Right ventricle myocardium superior (tissue), 1 donor: Measurements from ENCODE around the gene KCNQ1. TPM values are rescaled to one million over a fixed set of nuclear protein-coding genes. Genes with fewer than 3 reads are reported as not detected.

Experiments
- ATAC-seq: fragments of 200-7000 bp; cut with Tn5 transposase; one replicate; pipeline ENCODE4 v1.9.1; 2020; ENCODE audit warnings: mild to moderate bottlenecking; ENCODE audit not compliant: poor library complexity
- DNase-seq: peaks from one replicate; pipeline ENCODE4 v3.0.0-alpha.2; 2020
- intact Hi-C: fragments of 100-400 bp; cut with DNase I; formaldehyde crosslinking; loops from one replicate; pipeline ENCODE4 v1.11.2; 2022
- total RNA-seq: library from RNA; stranded (reverse); fragmentation: NEBNext Ultra II Directional; extraction: Animal tissue kit (Norgen Biotek cat#: 25700); gene quantifications from one replicate; pipeline ENCODE4 v1.2.1, GENCODE V29; 2021
- donor health status: DM: no; HTN: yes; CAD: no; lungs with severe emphysema.

KCNQ1 gene
- total RNA-seq, 1 donor from 2014 or later = 33.4 TPM

DNA sequence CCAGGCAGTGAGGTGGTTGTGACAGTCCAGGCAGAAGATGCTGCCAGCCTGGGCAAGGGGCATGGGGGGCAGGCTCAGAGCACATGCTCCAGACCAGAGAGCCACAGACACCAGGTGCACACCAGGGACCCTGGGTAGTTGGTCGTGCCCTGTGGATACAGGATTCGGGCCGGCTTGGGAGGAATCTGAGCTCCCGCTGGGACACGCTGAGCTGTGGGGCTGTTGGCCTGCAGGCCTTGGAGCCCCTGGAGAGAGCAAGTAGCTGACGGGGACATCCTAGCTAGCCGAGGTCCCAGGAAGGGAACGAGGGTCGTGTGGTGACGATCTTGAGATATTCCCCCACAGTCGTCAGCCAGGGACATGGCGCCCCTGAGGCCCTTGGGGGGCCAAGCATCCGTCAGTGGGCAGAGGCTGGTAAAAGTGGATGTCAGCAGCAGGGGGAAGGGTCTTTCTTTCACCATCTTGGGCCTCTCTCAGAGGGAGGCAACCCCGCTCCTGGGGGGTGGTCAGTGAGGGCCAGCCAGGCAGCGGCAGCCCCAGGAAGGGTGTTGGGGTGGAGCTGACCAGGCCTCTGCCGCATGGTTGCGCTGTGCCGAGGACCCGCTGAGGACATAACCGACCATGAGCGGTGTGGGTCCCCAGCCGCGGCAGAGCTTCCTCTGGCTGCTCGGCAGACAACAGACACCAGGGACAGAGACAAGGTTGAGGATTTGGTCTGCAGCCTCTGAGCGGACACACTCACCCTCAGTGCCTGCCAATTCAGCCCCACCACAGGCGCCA, 396.8 kb downstream of the KCNQ1 start:
- DNase-seq (no peak), ATAC-seq (no peak)
- intact Hi-C loops = no loop called here

GRCh38 chr11:2842876-2843275, 398.1 kb downstream of the KCNQ1 start:
- intact Hi-C loops = no loop called here
- ATAC-seq (no peak), DNase-seq (no peak)

- DNase-seq (no peak), ATAC-seq (no peak)
- intact Hi-C loops = no loop called here
Measured at GRCh38 chr11:2843551-2843950, 398.7 kb downstream of the KCNQ1 start.

- intact Hi-C loops = no loop called here
- no peak for DNase-seq
- ATAC-seq = no peak
Measured at GRCh38 chr11:2844116-2844842, 399.5 kb downstream of the KCNQ1 start.

- intact Hi-C loops = no loop called here
- no peak for DNase-seq
Measured at GRCh38 chr11:2844996-2845395, 400.2 kb downstream of the KCNQ1 start.

DNA sequence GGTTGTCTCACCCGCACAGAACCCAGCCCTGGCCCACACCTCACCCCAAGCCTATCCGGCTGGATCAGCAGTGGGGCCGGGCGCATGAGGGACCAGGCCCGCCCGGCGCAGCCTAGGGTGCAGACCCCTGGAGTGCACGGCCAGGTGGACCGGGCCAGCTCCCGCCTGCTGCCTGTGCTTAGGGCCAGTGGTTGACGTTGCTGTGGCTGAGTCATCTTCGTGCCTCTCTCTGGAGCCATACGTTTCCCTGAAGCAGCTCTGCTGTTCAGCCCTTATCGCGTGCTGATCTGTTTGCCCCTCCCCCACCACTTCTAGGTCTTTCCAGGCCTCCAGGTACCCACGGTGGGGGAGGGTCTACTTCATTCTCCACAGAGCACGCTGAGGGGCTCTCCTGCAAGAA, 401.2 kb downstream of the KCNQ1 start:
- intact Hi-C loops = no loop called here
- ATAC-seq (no peak), DNase-seq (no peak)

More at GRCh38 chr11:2844996-2845395, 400.2 kb downstream of the KCNQ1 start:
- ATAC-seq = no peak

GRCh38 chr11:2846470-2846869, 401.7 kb downstream of the KCNQ1 start:
- DNase-seq (no peak), ATAC-seq (no peak)
- intact Hi-C loops = no loop called here

GRCh38 chr11:2847561-2847960, 402.8 kb downstream of the KCNQ1 start:
- intact Hi-C loops = no loop called here
- no peak for ATAC-seq
- DNase-seq = no peak

GRCh38 chr11:2848497-2848896, 403.7 kb downstream of the KCNQ1 start:
- DNase-seq = no peak
- no peak for ATAC-seq
- intact Hi-C loops = no loop called here

GRCh38 chr11:2849994-2850770, 405.4 kb downstream of the KCNQ1 start:
- ATAC-seq = no peak
- DNase-seq = no peak
- intact Hi-C loops = no loop called here

DNA sequence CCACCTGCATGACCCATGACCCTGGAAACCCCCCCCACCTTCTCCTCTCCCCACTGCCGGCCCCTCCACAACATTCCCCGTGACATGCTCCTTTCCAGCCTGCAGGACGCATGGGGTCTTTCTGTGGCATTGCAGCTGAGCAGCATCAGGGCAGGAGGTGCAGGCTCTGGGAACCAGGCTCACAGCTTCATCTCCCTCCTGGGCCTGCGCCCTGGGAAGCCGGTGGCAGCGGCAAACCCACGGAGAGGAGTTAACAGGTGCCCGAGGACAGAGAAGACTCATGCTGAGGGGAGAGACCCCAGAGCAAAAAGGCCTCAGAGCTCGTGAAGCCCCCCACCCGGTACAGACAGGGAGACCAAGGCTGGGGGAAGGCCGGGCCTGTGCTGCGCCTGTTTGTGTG, 408.6 kb downstream of the KCNQ1 start:
- DNase-seq (no peak), ATAC-seq (no peak)
- intact Hi-C loops = no loop called here

GRCh38 chr11:2853997-2854560, 409.3 kb downstream of the KCNQ1 start:
- intact Hi-C loops = no loop called here
- ATAC-seq = no peak
- DNase-seq = no peak

DNA sequence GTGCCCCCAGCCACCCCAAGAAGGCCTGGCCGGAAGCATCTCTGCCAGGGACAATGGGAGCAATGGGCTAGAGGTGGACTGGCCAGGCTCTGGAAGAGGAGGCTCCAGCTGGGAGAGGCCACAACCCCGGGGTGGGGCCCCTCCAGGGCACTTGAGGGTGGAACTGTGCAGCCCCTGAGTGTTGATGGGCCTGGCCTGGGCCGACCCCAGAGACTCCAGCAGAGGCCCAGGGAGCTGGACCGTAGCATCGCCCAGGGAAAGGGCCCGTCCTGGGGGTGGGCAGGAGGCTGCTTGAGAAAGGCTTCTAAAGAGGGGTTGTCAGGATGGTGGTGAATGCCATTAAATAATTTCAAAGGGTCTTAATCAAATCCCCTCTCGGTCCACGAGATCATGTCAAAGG, 410.4 kb downstream of the KCNQ1 start:
- intact Hi-C loops = no loop called here
- no peak for DNase-seq
- ATAC-seq = no peak

GRCh38 chr11:2857276-2857675, 412.5 kb downstream of the KCNQ1 start:
- ATAC-seq = no peak
- DNase-seq = no peak
- intact Hi-C loops = no loop called here

DNA sequence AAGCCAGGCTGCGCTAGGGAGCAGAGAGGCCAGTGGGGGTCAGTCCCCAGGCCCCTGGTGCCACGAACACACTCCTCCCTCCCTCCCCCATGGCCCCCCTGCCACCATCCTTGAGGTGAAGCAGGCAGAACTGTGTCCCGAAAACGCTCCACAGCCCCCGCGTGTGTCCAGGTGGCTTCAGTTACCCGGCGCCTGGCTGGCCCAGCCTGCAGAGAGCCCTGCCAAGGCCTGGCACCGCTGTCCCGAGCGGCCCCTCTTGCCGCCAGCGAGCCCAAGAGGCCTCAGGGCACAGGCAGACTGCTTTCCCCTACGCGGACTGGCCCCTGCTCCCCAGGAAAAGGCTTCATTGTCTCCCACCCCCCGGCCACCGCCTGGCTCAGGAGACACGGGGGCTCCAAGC, 413.1 kb downstream of the KCNQ1 start:
- DNase-seq = no peak
- no peak for ATAC-seq
- intact Hi-C loops = no loop called here

DNA sequence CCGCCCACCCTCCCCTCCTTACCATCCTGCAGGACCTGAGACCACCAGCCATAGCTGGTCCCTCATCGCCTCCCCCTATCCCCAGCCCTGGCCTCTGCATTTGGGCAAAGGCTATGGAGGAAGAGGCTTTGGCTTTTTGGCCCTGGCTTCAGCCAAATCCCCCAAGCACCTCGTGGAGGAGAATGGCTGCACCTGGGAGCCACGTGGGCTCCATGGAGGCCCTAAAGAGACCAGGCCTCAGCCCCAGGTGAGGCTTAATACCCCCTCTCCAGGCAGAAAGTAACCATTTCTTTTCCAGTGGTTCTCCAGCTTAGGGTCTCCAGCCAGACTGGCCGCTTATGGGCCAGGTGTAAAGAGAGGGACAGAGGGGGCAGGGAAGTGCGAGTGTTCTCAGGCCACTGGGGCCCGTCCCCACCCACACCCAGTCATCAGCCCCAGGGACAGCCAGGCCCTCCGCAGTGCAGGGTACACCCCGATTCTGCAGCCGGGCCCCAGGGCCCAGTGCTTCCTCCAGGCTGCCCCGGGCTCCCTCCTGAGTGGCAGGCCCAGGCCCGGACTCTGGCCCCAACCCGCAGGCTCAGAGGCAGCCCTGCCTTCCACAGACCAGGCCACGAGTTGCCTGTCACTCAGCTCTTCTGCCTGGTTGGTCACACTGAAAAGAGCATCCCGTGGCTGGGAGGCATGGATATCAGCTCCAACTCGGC, 414.3 kb downstream of the KCNQ1 start:
- intact Hi-C loops = no loop called here
- DNase-seq = no peak
- no peak for ATAC-seq

- ATAC-seq (no peak), DNase-seq (no peak)
- intact Hi-C loops = no loop called here
Measured at GRCh38 chr11:2859699-2860037, 414.9 kb downstream of the KCNQ1 start.

- no peak for ATAC-seq
- intact Hi-C loops = no loop called here
Measured at GRCh38 chr11:2860636-2861035, 415.8 kb downstream of the KCNQ1 start.

More at GRCh38 chr11:2860636-2861035, 415.8 kb downstream of the KCNQ1 start:
- DNase-seq = no peak
